Measurements from ENCODE around the gene LRMDA. TPM values are rescaled to one million over a fixed set of nuclear protein-coding genes. Genes with fewer than 3 reads are reported as not detected.

LRMDA gene
- total and polyA plus RNA-seq, 2 of the 8 experiments (the other 6 are each of a cell fraction or from before 2014, with no cell fraction given) = 0.86 to 2.8 TPM

DNA sequence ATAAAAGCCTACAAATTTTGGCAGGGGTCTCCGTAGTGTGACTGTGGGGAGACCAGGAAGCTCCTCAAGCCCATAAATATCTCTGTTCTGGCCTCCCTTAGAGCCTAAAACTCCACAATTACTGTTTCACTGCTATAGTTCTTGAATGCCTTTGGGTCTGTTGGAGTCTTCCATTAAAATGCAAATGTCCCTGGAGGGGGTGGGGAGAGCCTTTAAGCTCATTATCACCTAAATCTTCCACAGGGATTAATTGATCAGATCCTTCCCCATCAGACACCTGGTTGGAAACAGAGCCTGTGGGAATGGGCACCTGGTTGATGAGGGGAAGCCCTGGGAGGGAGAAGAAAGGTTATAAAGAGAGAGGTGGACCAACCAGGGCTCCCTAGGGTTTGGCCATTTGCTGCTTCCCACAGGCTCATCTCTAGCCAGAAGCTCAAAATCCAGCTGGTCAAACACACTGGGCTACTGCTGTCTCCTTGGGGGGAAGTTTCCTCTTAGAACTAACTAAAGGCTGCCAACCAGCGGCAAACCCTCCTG, 718.2 kb downstream of the LRMDA start:
- ChIA-PET CTCF (ENCODE audit: partially characterized antibody) (interaction anchor here (0.9 to 2.2 kb wide), 2 partner anchors 43 to 154 kb away, joined by 3 to 6 read pairs; no protein-coding TSS in a partner anchor), POLR2A (ENCODE audit: partially characterized antibody) (interaction anchor here (1.2 kb wide), 1 partner anchor 9 kb away, joined by 5 read pairs; no protein-coding TSS in a partner anchor)
- Histone ChIP-seq H3K4me2 (ENCODE audit: insufficient read depth in 1 of 2, low read depth in 2 of 2, low read length in 2 of 2) (peak overlapping the region; percentile 25 to 54; a peak in 3 of 4 replicates), H3K23ac (ENCODE audit: insufficient read length) (no peak overlapping the region), H2AK5ac (ENCODE audit: low read depth, low read length) (peak overlapping the region; percentile 89; the same call in 1 of the 2 replicates), H3K18ac (ENCODE audit: extremely low read depth, low read length) (peak overlapping the region; percentile 82; the same call in 1 of the 2 replicates), H2BK20ac (ENCODE audit: low read length) (peak overlapping the region; percentile 97), H3K23me2 (ENCODE audit: low read depth, low read length) (no peaks in the 10 kb centered on the region), H4K91ac (replicated peaks; ENCODE audit: insufficient read length, low read length) (peak overlapping the region; percentile 81), H3K36me3 (ENCODE audit: control insufficient read depth in 2 of 4, insufficient read depth in 4 of 4, low read length in 3 of 4) (peaks cover 0 to 3% (median 0%) of the 10 kb centered on the region in 4 experiments; a peak in 1 of 8 replicates), H3K9ac (replicated peaks in 1 of 4; ENCODE audit: extremely low read depth in 1 of 4, low read depth in 3 of 4, low read length in 3 of 4) (peak overlapping the region in 2 of 4 experiments; percentile 31 to 43; a peak in 2 of 7 replicates), H3K27me3 (replicated peaks in 1 of 4; ENCODE audit: control insufficient read depth in 3 of 4, extremely low read depth in 1 of 4, insufficient read depth in 3 of 4, low read length in 3 of 4) (no peaks in the 10 kb centered on the region), H3K27ac (ENCODE audit: low read depth, low read length) (peak overlapping the region; percentile 82), H3K14ac (ENCODE audit: insufficient read length) (no peak overlapping the region), H4K5ac (ENCODE audit: insufficient read length, low read depth, low read length) (peak overlapping the region; percentile 53), H2BK15ac (ENCODE audit: low read length) (no peak overlapping the region), H3K79me2 (ENCODE audit: control insufficient read depth in 1 of 2, insufficient read depth in 2 of 2, low read length in 2 of 2) (no peaks in the 10 kb centered on the region), H3K56ac (replicated peaks; ENCODE audit: insufficient read length, low read depth, low read length) (no peak overlapping the region), H2BK12ac (ENCODE audit: low read depth, low read length) (peak overlapping the region; percentile 95), H3K4me1 (replicated peaks in 1 of 4; ENCODE audit: control insufficient read depth in 3 of 4, insufficient read depth in 4 of 4, low read length in 3 of 4) (peaks cover 11 to 14% (median 11%) of the 10 kb centered on the region in 4 experiments), H3K79me1 (ENCODE audit: low read depth, low read length) (no peaks in the 10 kb centered on the region), H2BK5ac (ENCODE audit: low read depth, low read length) (peak overlapping the region; percentile 93; the same call in 1 of the 2 replicates), H3K4ac (replicated peaks; ENCODE audit: insufficient read length, low read depth, low read length) (peak overlapping the region; percentile 58), H2AFZ (ENCODE audit: low read length) (0 out of 2 replicates have a peak overlapping the region, but pooled peaks have one; percentile 71), H2BK120ac (replicated peaks; ENCODE audit: low read depth, low read length) (peak overlapping the region; percentile 51), H4K20me1 (replicated peaks in 1 of 2; ENCODE audit: control insufficient read depth in 1 of 2, insufficient read depth in 2 of 2, low read length in 2 of 2) (no peaks in the 10 kb centered on the region), H3K9me3 (ENCODE audit: insufficient read depth in 2 of 2, low read depth in 1 of 2, low read length in 1 of 2) (peaks cover 18 to 21% of the 10 kb centered on the region in 2 experiments), H3K4me3 (ENCODE audit: extremely low read depth in 1 of 4, insufficient read depth in 2 of 4, low read depth in 3 of 4, low read length in 4 of 4) (peak overlapping the region in 1 of 4 experiments; percentile 22; a peak in 1 of 8 replicates), H4K8ac (ENCODE audit: extremely low read depth, insufficient read depth, low read length) (peak overlapping the region; percentile 69)
- no peak for FAIRE-seq
- WGBS, 2 experiments (ENCODE audit: extremely low coverage in 1 of 2, insufficient coverage in 1 of 2, insufficient read length in 1 of 2, insufficient replicate concordance in 2 of 2, low coverage in 1 of 2, low lambda C conversion rate in 2 of 2, missing lambda C conversion rate in 1 of 2) = 81% methylated on average over 2 of the region's 2 CpGs; no CpG with 5 or more reads in 1 of the 2 experiments
- peak in 1 of 2 experiments; percentile 53 for DNase-seq (ENCODE audit: low read depth in 1 of 2, low spot score in 2 of 2)
- TF ChIP-seq CBX5 (IDR thresholded peaks at IDR 0.05; ENCODE audit: low read depth, low read length) (no peak), HDAC2 (IDR thresholded peaks at IDR 0.05; ENCODE audit: borderline replicate concordance in 1 of 2, low read depth in 2 of 2, low read length in 2 of 2) (0 out of 4 replicates have a peak, but pooled peaks of 1 of the 2 experiments have one; percentile 35), POU5F1 (IDR thresholded peaks at IDR 0.05; ENCODE audit: low read depth, low read length) (no peak), SP1 (IDR thresholded peaks at IDR 0.05; ENCODE audit: low read depth, low read length) (no peak), CHD1 (IDR thresholded peaks at IDR 0.05; ENCODE audit: low read depth, low read length) (no peak), NANOG (IDR thresholded peaks at IDR 0.05; ENCODE audit: insufficient read depth, low read depth, low read length, poor library complexity, severe bottlenecking) (no peak), RBBP5 (IDR thresholded peaks at IDR 0.05; ENCODE audit: borderline replicate concordance, low read depth, low read length) (no peak)
- TF ChIP-seq, protein P1, sequence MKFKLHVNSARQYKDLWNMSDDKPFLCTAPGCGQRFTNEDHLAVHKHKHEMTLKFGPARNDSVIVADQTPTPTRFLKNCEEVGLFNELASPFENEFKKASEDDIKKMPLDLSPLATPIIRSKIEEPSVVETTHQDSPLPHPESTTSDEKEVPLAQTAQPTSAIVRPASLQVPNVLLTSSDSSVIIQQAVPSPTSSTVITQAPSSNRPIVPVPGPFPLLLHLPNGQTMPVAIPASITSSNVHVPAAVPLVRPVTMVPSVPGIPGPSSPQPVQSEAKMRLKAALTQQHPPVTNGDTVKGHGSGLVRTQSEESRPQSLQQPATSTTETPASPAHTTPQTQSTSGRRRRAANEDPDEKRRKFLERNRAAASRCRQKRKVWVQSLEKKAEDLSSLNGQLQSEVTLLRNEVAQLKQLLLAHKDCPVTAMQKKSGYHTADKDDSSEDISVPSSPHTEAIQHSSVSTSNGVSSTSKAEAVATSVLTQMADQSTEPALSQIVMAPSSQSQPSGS (IDR thresholded peaks at IDR 0.05; ENCODE audit: low read length) = no peak
